ENCODE data around the gene PTGS1. TPM values are rescaled to one million over a fixed set of nuclear protein-coding genes. Genes with fewer than 3 reads are reported as not detected.

PTGS1 gene
- total and polyA plus RNA-seq, 4 donors, result 0.84 to 5.3 (median 1.1) TPM

DNA sequence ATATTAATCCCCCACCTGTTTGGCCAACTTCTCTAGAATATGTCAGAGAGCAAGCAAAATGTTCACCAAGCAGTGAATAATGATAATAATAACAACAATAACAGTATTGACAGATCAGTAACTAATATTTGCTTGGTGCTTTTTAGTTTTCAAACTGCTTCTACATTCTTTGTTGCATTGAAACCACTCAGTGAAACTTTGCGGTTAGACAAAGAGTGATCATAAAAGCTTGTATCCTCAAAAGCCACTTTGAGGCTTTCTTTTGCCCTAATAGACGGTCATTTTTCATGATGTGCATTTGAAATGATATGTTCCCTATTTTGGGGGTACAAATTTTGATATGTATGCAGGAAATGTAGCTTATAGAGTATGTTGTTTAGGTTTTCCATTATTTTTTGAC is 43.6 kb upstream of the PTGS1 start:
- DNase-seq (ENCODE audit: low spot score), result no peak
- Histone ChIP-seq H3K9ac (ENCODE audit: low read depth in 1 of 2, low read length in 2 of 2) (no peak overlapping the region), H3K4me1 (ENCODE audit: control insufficient read depth in 4 of 4, insufficient read depth in 4 of 4, low read length in 3 of 4) (peaks cover 4 to 14% (median 12%) of the 10 kb centered on the region in 4 donors), H3K9me3 (ENCODE audit: control insufficient read depth in 4 of 4, low read length in 3 of 4) (no peaks in the 10 kb centered on the region), H3K27me3 (ENCODE audit: control insufficient read depth in 4 of 4, insufficient read depth in 4 of 4, low read length in 3 of 4) (no peaks in the 10 kb centered on the region), H3K4me3 (ENCODE audit: low read depth in 1 of 3, low read length in 3 of 3) (no peak overlapping the region), H3K27ac (ENCODE audit: low read depth in 1 of 2, low read length in 2 of 2) (no peak overlapping the region), H3K36me3 (ENCODE audit: control insufficient read depth in 4 of 4, insufficient read depth in 3 of 4, low read depth in 1 of 4, low read length in 3 of 4) (peaks cover 4 to 23% (median 15%) of the 10 kb centered on the region in 4 donors)
- WGBS, result 98% methylated on average over 2 of the region's 2 CpGs
- TF ChIP-seq, protein P1, sequence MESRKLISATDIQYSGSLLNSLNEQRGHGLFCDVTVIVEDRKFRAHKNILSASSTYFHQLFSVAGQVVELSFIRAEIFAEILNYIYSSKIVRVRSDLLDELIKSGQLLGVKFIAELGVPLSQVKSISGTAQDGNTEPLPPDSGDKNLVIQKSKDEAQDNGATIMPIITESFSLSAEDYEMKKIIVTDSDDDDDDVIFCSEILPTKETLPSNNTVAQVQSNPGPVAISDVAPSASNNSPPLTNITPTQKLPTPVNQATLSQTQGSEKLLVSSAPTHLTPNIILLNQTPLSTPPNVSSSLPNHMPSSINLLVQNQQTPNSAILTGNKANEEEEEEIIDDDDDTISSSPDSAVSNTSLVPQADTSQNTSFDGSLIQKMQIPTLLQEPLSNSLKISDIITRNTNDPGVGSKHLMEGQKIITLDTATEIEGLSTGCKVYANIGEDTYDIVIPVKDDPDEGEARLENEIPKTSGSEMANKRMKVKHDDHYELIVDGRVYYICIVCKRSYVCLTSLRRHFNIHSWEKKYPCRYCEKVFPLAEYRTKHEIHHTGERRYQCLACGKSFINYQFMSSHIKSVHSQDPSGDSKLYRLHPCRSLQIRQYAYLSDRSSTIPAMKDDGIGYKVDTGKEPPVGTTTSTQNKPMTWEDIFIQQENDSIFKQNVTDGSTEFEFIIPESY (IDR thresholded peaks at IDR 0.05), result no peak
- no peak for TF ChIP-seq RXRA (IDR thresholded peaks at IDR 0.05)
- TF ChIP-seq FOXA1 (IDR thresholded peaks at IDR 0.05), result no peak
- no peak for TF ChIP-seq JUND (IDR thresholded peaks at IDR 0.05)
- no peak for TF ChIP-seq TAF1 (conservative IDR thresholded peaks at IDR 0.05)
- no peak for TF ChIP-seq YY1 (IDR thresholded peaks at IDR 0.05)
- no peak for TF ChIP-seq GABPA (IDR thresholded peaks at IDR 0.05 in 1 of 2, conservative IDR thresholded peaks at IDR 0.05 in 1 of 2)
- TF ChIP-seq EGR1 (IDR thresholded peaks at IDR 0.05; ENCODE audit: low read depth in 2 of 2), result no peak
- no peak for TF ChIP-seq FOXA2 (IDR thresholded peaks at IDR 0.05)
- TF ChIP-seq NR2F2 (IDR thresholded peaks at IDR 0.05), result no peak
- TF ChIP-seq, protein P2, sequence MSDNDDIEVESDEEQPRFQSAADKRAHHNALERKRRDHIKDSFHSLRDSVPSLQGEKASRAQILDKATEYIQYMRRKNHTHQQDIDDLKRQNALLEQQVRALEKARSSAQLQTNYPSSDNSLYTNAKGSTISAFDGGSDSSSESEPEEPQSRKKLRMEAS (IDR thresholded peaks at IDR 0.05), result no peak
- no peak for TF ChIP-seq RAD21 (IDR thresholded peaks at IDR 0.05)
- TF ChIP-seq, protein P3, sequence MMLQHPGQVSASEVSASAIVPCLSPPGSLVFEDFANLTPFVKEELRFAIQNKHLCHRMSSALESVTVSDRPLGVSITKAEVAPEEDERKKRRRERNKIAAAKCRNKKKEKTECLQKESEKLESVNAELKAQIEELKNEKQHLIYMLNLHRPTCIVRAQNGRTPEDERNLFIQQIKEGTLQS (IDR thresholded peaks at IDR 0.05), result no peak
- TF ChIP-seq HNF4A (conservative IDR thresholded peaks at IDR 0.05), result no peak
- TF ChIP-seq, protein P4, sequence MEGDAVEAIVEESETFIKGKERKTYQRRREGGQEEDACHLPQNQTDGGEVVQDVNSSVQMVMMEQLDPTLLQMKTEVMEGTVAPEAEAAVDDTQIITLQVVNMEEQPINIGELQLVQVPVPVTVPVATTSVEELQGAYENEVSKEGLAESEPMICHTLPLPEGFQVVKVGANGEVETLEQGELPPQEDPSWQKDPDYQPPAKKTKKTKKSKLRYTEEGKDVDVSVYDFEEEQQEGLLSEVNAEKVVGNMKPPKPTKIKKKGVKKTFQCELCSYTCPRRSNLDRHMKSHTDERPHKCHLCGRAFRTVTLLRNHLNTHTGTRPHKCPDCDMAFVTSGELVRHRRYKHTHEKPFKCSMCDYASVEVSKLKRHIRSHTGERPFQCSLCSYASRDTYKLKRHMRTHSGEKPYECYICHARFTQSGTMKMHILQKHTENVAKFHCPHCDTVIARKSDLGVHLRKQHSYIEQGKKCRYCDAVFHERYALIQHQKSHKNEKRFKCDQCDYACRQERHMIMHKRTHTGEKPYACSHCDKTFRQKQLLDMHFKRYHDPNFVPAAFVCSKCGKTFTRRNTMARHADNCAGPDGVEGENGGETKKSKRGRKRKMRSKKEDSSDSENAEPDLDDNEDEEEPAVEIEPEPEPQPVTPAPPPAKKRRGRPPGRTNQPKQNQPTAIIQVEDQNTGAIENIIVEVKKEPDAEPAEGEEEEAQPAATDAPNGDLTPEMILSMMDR (IDR thresholded peaks at IDR 0.05; ENCODE audit: low read depth, low read length, missing input control), result no peak
- TF ChIP-seq, protein P5, sequence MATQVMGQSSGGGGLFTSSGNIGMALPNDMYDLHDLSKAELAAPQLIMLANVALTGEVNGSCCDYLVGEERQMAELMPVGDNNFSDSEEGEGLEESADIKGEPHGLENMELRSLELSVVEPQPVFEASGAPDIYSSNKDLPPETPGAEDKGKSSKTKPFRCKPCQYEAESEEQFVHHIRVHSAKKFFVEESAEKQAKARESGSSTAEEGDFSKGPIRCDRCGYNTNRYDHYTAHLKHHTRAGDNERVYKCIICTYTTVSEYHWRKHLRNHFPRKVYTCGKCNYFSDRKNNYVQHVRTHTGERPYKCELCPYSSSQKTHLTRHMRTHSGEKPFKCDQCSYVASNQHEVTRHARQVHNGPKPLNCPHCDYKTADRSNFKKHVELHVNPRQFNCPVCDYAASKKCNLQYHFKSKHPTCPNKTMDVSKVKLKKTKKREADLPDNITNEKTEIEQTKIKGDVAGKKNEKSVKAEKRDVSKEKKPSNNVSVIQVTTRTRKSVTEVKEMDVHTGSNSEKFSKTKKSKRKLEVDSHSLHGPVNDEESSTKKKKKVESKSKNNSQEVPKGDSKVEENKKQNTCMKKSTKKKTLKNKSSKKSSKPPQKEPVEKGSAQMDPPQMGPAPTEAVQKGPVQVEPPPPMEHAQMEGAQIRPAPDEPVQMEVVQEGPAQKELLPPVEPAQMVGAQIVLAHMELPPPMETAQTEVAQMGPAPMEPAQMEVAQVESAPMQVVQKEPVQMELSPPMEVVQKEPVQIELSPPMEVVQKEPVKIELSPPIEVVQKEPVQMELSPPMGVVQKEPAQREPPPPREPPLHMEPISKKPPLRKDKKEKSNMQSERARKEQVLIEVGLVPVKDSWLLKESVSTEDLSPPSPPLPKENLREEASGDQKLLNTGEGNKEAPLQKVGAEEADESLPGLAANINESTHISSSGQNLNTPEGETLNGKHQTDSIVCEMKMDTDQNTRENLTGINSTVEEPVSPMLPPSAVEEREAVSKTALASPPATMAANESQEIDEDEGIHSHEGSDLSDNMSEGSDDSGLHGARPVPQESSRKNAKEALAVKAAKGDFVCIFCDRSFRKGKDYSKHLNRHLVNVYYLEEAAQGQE (IDR thresholded peaks at IDR 0.05), result no peak
- no peak for TF ChIP-seq SP1 (IDR thresholded peaks at IDR 0.05)
- TF ChIP-seq HNF4G (IDR thresholded peaks at IDR 0.05), result no peak
